Neural cell (in vitro differentiated cells): Measurements from ENCODE around the gene PIK3R3. TPM values are rescaled to one million over a fixed set of nuclear protein-coding genes. Genes with fewer than 3 reads are reported as not detected.

ENCODE experiments used
- H2AFZ ChIP-seq: fragments of 200-600, 300-800 bp; sonication (generic), shearing (Covaris generic); 2 replicates; pipeline ENCODE4 v1.6.0; 2014; ENCODE audit warnings: low read depth, mild to moderate bottlenecking, antibody characterized with exemption, low read length, moderate library complexity
- H3F3A ChIP-seq: fragments of 200-600 bp; shearing (Covaris generic); 2 replicates; pipeline ENCODE4 v1.6.1; 2016; ENCODE audit warnings: mild to moderate bottlenecking, moderate library complexity, mixed read lengths, antibody characterized with exemption, low read length; ENCODE audit not compliant: insufficient read depth, poor library complexity, severe bottlenecking
- H3K27ac ChIP-seq: fragments of 200-600, 300-800 bp; sonication (generic), shearing (Covaris generic); 2 replicates; pipeline ENCODE4 v1.5.1; 2014; ENCODE audit warnings: mild to moderate bottlenecking, low read length, moderate library complexity
- H3K27me3 ChIP-seq: fragments of 300-800, 200-600 bp; sonication (generic), shearing (Covaris generic); 2 replicates; pipeline ENCODE4 v1.6.0; 2014; ENCODE audit warnings: mild to moderate bottlenecking, low read depth, low read length, moderate library complexity; ENCODE audit not compliant: insufficient read depth
- H3K36me3 ChIP-seq: fragments of 300-800, 200-600 bp; sonication (generic), shearing (Covaris generic); 2 replicates; pipeline ENCODE4 v1.5.1; 2014; ENCODE audit warnings: mild to moderate bottlenecking, antibody characterized with exemption, low read length, moderate library complexity; ENCODE audit not compliant: insufficient read depth
- H3K4me2 ChIP-seq: fragments of 300-800, 200-600 bp; sonication (generic), shearing (Covaris generic); 2 replicates; pipeline ENCODE4 v1.6.0; 2014; ENCODE audit warnings: mild to moderate bottlenecking, low read length
- H3K4me3 ChIP-seq: fragments of 300-800, 200-600 bp; sonication (generic), shearing (Covaris generic); 2 replicates; pipeline ENCODE4 v1.5.1; 2014; ENCODE audit warnings: mild to moderate bottlenecking, low read length, moderate library complexity
- H3K79me2 ChIP-seq: fragments of 200-600 bp; shearing (Covaris generic); replicated peaks from 2 replicates; pipeline ENCODE4 v1.6.0; 2014; ENCODE audit warnings: mild to moderate bottlenecking, low read length, moderate library complexity; ENCODE audit not compliant: insufficient read depth
- H3K9ac ChIP-seq: fragments of 300-800, 200-600 bp; sonication (generic), shearing (Covaris generic); 2 replicates; pipeline ENCODE4 v1.6.1; 2016; ENCODE audit warnings: mild to moderate bottlenecking, low read length, mixed read lengths
- H3K9me2 ChIP-seq: fragments of 200-600 bp; shearing (Covaris generic); 2 replicates; pipeline ENCODE4 v1.6.1; 2016; ENCODE audit warnings: mild to moderate bottlenecking, low read length, mixed read lengths; ENCODE audit not compliant: insufficient read depth
- H3K9me3 ChIP-seq: fragments of 200-600, 300-800 bp; sonication (generic), shearing (Covaris generic); 2 replicates; pipeline ENCODE4 v1.6.1; 2016; ENCODE audit warnings: mild to moderate bottlenecking, mixed run types, low read length, moderate library complexity, mixed read lengths
- H4K20me1 ChIP-seq: fragments of 200-600 bp; shearing (Covaris generic); 2 replicates; pipeline ENCODE4 v1.6.1; 2016; ENCODE audit warnings: mild to moderate bottlenecking, mixed run types; ENCODE audit not compliant: insufficient read depth
- EP300 ChIP-seq: fragments of 450-650 bp; conservative IDR thresholded peaks from 2 replicates; pipeline ENCODE4 v1.6.1; 2014; ENCODE audit warnings: antibody characterized with exemption, mild to moderate bottlenecking, moderate library complexity; ENCODE audit not compliant: poor library complexity, severe bottlenecking
- EZH2 ChIP-seq: fragments of 200-600, 300-800 bp; shearing (Covaris generic), sonication (generic); IDR thresholded peaks from 2 replicates; pipeline ENCODE4 v1.6.1; 2014; ENCODE audit warnings: antibody characterized with exemption, low read length, borderline replicate concordance, mild to moderate bottlenecking; ENCODE audit not compliant: insufficient read depth, poor library complexity, severe bottlenecking
- MXI1 ChIP-seq: fragments of 450-650 bp; conservative IDR thresholded peaks from 2 replicates; pipeline ENCODE4 v1.6.1; 2014; ENCODE audit warnings: antibody characterized with exemption, mild to moderate bottlenecking; ENCODE audit not compliant: poor library complexity, severe bottlenecking
- POLR2AphosphoS5 ChIP-seq: IDR thresholded peaks from 2 replicates; pipeline ENCODE4 v1.6.1; 2012
- RAD21 ChIP-seq: fragments of 450-650 bp; conservative IDR thresholded peaks from 2 replicates; pipeline ENCODE4 v1.6.1; 2014; ENCODE audit warnings: antibody characterized with exemption, mild to moderate bottlenecking, moderate library complexity
- SMC3 ChIP-seq: fragments of 450-650 bp; conservative IDR thresholded peaks from 2 replicates; pipeline ENCODE4 v1.6.1; 2014; ENCODE audit warnings: antibody characterized with exemption, mild to moderate bottlenecking, moderate library complexity; ENCODE audit not compliant: poor library complexity
- TAF1 ChIP-seq: IDR thresholded peaks from 2 replicates; pipeline ENCODE4 v1.6.1; 2012; ENCODE audit warnings: low read depth
- polyA plus RNA-seq: library from polyadenylated mRNA; depleted of rRNA; stranded (reverse); fragments of >200 nt; gene quantifications from 2 replicates; pipeline ENCODE4 v1.2.3, GENCODE V29; 2014
- TF ChIP-seq, protein P1 (sequence below): fragments of 450-650 bp; IDR thresholded peaks from 2 replicates; pipeline ENCODE4 v1.5.1; 2014; ENCODE audit warnings: antibody characterized with exemption, mild to moderate bottlenecking, moderate library complexity; ENCODE audit not compliant: poor library complexity, severe bottlenecking
- TF ChIP-seq, protein P2 (sequence below): IDR thresholded peaks from 2 replicates; pipeline ENCODE4 v1.6.1; 2012; ENCODE audit warnings: borderline replicate concordance

The PIK3R3 gene
- polyA plus RNA-seq, 1 donor from 2014 or later: 119 TPM

DNA sequence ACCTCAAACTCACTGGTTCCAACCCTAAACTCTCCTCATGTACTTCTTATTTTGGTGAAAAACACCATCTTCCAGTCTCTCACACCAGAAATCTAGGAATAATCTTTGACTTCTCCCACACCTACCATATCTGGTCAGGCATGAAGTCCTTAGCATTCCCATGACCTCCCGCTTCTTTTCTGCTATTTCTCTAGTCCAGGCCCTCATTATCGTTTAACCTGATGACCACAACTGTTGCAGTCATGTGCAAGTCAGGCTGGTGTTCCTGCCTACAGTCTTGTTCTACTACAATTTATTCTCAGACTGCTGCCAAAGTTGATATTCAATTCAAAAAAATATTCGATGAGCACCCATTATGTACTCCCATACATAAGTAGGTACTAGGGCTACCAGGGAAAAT, 71.3 kb downstream of the PIK3R3 start:
- no peaks in the 10 kb centered on the region for H4K20me1 ChIP-seq
- H3K27ac ChIP-seq: no peak overlapping the region
- no peaks in the 10 kb centered on the region for H3K27me3 ChIP-seq
- H3K4me2 ChIP-seq: no peak overlapping the region
- no peaks in the 10 kb centered on the region for H3K9me2 ChIP-seq
- H3K79me2 ChIP-seq: peaks cover 10% of the 10 kb centered on the region
- no peaks in the 10 kb centered on the region for H3F3A ChIP-seq
- H3K9ac ChIP-seq: no peak overlapping the region
- no peak overlapping the region for H3K4me3 ChIP-seq
- TF ChIP-seq POLR2AphosphoS5 (no peak), RAD21 (no peak), SMC3 (no peak), EZH2 (no peak), MXI1 (no peak), TAF1 (no peak), EP300 (no peak)
- TF ChIP-seq, protein P1, sequence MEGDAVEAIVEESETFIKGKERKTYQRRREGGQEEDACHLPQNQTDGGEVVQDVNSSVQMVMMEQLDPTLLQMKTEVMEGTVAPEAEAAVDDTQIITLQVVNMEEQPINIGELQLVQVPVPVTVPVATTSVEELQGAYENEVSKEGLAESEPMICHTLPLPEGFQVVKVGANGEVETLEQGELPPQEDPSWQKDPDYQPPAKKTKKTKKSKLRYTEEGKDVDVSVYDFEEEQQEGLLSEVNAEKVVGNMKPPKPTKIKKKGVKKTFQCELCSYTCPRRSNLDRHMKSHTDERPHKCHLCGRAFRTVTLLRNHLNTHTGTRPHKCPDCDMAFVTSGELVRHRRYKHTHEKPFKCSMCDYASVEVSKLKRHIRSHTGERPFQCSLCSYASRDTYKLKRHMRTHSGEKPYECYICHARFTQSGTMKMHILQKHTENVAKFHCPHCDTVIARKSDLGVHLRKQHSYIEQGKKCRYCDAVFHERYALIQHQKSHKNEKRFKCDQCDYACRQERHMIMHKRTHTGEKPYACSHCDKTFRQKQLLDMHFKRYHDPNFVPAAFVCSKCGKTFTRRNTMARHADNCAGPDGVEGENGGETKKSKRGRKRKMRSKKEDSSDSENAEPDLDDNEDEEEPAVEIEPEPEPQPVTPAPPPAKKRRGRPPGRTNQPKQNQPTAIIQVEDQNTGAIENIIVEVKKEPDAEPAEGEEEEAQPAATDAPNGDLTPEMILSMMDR: no peak
- TF ChIP-seq, protein P2, sequence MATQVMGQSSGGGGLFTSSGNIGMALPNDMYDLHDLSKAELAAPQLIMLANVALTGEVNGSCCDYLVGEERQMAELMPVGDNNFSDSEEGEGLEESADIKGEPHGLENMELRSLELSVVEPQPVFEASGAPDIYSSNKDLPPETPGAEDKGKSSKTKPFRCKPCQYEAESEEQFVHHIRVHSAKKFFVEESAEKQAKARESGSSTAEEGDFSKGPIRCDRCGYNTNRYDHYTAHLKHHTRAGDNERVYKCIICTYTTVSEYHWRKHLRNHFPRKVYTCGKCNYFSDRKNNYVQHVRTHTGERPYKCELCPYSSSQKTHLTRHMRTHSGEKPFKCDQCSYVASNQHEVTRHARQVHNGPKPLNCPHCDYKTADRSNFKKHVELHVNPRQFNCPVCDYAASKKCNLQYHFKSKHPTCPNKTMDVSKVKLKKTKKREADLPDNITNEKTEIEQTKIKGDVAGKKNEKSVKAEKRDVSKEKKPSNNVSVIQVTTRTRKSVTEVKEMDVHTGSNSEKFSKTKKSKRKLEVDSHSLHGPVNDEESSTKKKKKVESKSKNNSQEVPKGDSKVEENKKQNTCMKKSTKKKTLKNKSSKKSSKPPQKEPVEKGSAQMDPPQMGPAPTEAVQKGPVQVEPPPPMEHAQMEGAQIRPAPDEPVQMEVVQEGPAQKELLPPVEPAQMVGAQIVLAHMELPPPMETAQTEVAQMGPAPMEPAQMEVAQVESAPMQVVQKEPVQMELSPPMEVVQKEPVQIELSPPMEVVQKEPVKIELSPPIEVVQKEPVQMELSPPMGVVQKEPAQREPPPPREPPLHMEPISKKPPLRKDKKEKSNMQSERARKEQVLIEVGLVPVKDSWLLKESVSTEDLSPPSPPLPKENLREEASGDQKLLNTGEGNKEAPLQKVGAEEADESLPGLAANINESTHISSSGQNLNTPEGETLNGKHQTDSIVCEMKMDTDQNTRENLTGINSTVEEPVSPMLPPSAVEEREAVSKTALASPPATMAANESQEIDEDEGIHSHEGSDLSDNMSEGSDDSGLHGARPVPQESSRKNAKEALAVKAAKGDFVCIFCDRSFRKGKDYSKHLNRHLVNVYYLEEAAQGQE: no peak
- H2AFZ ChIP-seq: no peak overlapping the region
- H3K9me3 ChIP-seq: no peaks in the 10 kb centered on the region
- H3K36me3 ChIP-seq: peaks cover 16% of the 10 kb centered on the region

DNA sequence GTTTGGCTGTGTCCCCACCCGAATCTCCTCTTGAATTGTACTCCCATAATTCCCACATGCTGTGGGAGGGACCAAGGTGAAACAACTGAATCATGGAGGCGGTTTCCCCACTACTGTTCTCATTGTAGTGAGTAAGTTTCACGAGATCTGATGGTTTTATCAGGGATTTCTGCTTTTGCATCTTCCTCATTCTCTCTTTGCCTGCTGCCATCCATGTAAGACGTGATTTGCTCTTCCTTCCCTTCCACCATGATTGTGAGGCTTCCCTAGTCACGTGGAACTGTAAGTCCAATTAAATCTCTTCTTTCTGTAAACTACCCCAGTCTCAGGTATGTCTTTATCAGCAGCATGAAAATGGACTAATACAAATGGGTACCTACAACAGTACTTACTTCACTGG, 73.5 kb downstream of the PIK3R3 start:
- Histone ChIP-seq H3K27me3 (no peaks in the 10 kb centered on the region), H3K79me2 (peaks cover 10% of the 10 kb centered on the region), H3K9ac (no peak overlapping the region), H3K27ac (no peak overlapping the region), H3K36me3 (peaks cover 17% of the 10 kb centered on the region), H3K9me3 (no peaks in the 10 kb centered on the region), H3K9me2 (no peaks in the 10 kb centered on the region), H3F3A (no peaks in the 10 kb centered on the region), H3K4me2 (no peak overlapping the region), H2AFZ (no peak overlapping the region), H3K4me3 (no peak overlapping the region), H4K20me1 (no peaks in the 10 kb centered on the region)
- TF ChIP-seq RAD21: no peak
- TF ChIP-seq TAF1: no peak

DNA sequence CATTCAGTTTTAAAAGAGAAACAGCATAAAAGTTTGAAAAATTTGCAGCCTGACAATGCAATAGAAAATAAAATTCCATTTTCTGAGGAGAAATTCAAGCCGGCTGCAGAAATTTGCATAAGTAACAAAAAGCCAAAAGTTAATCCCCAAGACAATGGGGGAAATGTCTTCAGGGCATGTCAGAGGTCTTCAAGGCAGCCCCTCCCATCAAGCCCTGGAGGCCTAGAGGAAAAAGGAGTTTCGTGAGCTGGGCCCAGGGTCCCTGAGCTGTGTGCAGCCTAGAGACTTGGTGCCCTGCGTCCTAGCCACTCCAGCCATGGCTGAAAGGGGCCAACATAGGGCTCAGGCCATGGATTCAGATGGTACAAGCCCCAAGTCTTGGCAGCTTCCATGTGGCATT, 74.6 kb downstream of the PIK3R3 start:
- H3K79me2 ChIP-seq: peaks cover 10% of the 10 kb centered on the region
- no peak overlapping the region for H3K4me2 ChIP-seq
- peaks cover 23% of the 10 kb centered on the region for H3K36me3 ChIP-seq
- no peaks in the 10 kb centered on the region for H3K27me3 ChIP-seq
- no peak overlapping the region for H2AFZ ChIP-seq
- no peaks in the 10 kb centered on the region for H3F3A ChIP-seq
- no peaks in the 10 kb centered on the region for H3K9me3 ChIP-seq
- TF ChIP-seq, protein P2: no peak
- TF ChIP-seq TAF1 (no peak), RAD21 (no peak), MXI1 (no peak), EP300 (no peak)
- TF ChIP-seq, protein P1: no peak
- H4K20me1 ChIP-seq: no peaks in the 10 kb centered on the region
- no peaks in the 10 kb centered on the region for H3K9me2 ChIP-seq
- H3K27ac ChIP-seq: no peak overlapping the region
- H3K4me3 ChIP-seq: no peak overlapping the region
- no peak overlapping the region for H3K9ac ChIP-seq
